SK-N-SH (cell line): Measurements from ENCODE around the gene HPN. TPM values are rescaled to one million over a fixed set of nuclear protein-coding genes. Genes with fewer than 3 reads are reported as not detected.

Experiments used
- CTCF ChIA-PET: fragments of 300-600, 350-600 bp; formaldehyde crosslinking; extraction: SDS; loops from one replicate; lab custom pipeline; 2021; lab: Yijun Ruan, JAX
- POLR2A ChIA-PET: fragments of 350-600 bp; sonication (Branson Sonifier 250); formaldehyde crosslinking; extraction: SDS; loops from one replicate; lab custom pipeline; 2020; ENCODE audit warnings: antibody characterized with exemption, inconsistent platforms; lab: Yijun Ruan, JAX
- DNase-seq: peaks from one replicate; pipeline ENCODE4 v3.0.0; 2012
- H2AFZ ChIP-seq: fragments of 200-600 bp; sonication (generic); 2 replicates; pipeline ENCODE4 v1.8.1; 2016; ENCODE audit warnings: antibody characterized with exemption, mild to moderate bottlenecking, low read depth
- H3F3A ChIP-seq: fragments of 200-600 bp; sonication (generic); replicated peaks from 2 replicates; pipeline ENCODE3; 2016; ENCODE audit warnings: antibody characterized with exemption, mild to moderate bottlenecking; ENCODE audit not compliant: insufficient read depth
- H3K27ac ChIP-seq, 2 experiments: fragments of 200-500 bp in 1 of 2; fragments of 200-600 bp in 1 of 2; sonication (Bioruptor generic) in 1 of 2; sonication (generic), shearing (Covaris generic) in 1 of 2; 2 replicates each; pipeline versions ENCODE4 v1.5.1 to v1.6.1; 2014 to 2016; ENCODE audit warnings: low read depth in 2 of 2, inconsistent platforms in 1 of 2, low read length in 1 of 2, mild to moderate bottlenecking in 1 of 2, mixed read lengths in 1 of 2
- H3K27me3 ChIP-seq: fragments of 200-600 bp; sonication (generic), shearing (Covaris generic); 2 replicates; pipeline ENCODE4 v1.6.1; 2016; ENCODE audit warnings: mixed run types; ENCODE audit not compliant: insufficient read depth
- H3K36me3 ChIP-seq, 2 experiments: fragments of 200-500 bp in 1 of 2; fragments of 200-600 bp in 1 of 2; sonication (Bioruptor generic) in 1 of 2; sonication (generic) in 1 of 2; replicated peaks in 1 of 2; 2 replicates each; pipeline versions ENCODE3 to v1.5.1; 2014 to 2016; ENCODE audit warnings: low read length in 1 of 2, mild to moderate bottlenecking in 1 of 2; ENCODE audit not compliant: insufficient read depth in 2 of 2, control insufficient read depth in 1 of 2
- H3K4me1 ChIP-seq, 2 experiments: fragments of 200-500 bp in 1 of 2; fragments of 200-600 bp in 1 of 2; sonication (Bioruptor generic) in 1 of 2; sonication (generic), shearing (Covaris generic) in 1 of 2; 2 replicates each; pipeline versions ENCODE4 v1.5.1 to v1.6.1; 2014 to 2016; ENCODE audit warnings: low read depth in 1 of 2, low read length in 1 of 2, mixed run types in 1 of 2; ENCODE audit not compliant: insufficient read depth in 2 of 2, control insufficient read depth in 1 of 2
- H3K4me2 ChIP-seq: fragments of 200-600 bp; sonication (generic), shearing (Covaris generic); 2 replicates; pipeline ENCODE4 v1.6.1; 2017; ENCODE audit warnings: mixed run types
- H3K4me3 ChIP-seq, 2 experiments: fragments of 200-500 bp in 1 of 2; fragments of 200-600 bp in 1 of 2; sonication (Bioruptor generic) in 1 of 2; sonication (generic), shearing (Covaris generic) in 1 of 2; 2 replicates each; pipeline versions ENCODE4 v1.5.1 to v1.8.1; 2014 to 2016; ENCODE audit warnings: low read depth in 2 of 2, inconsistent platforms in 1 of 2, low read length in 1 of 2, mild to moderate bottlenecking in 1 of 2, mixed read lengths in 1 of 2, moderate library complexity in 1 of 2
- H3K79me2 ChIP-seq: fragments of 200-600 bp; sonication (generic); 2 replicates; pipeline ENCODE4 v1.8.1; 2017; ENCODE audit warnings: mild to moderate bottlenecking; ENCODE audit not compliant: insufficient read depth
- H3K9ac ChIP-seq: fragments of 200-600 bp; sonication (generic); 2 replicates; pipeline ENCODE4 v1.6.1; 2017; ENCODE audit warnings: mixed run types
- H3K9me2 ChIP-seq: fragments of 200-600 bp; sonication (generic); 2 replicates; pipeline ENCODE4 v1.6.1; 2017; ENCODE audit warnings: mixed run types
- H3K9me3 ChIP-seq: fragments of 200-600 bp; sonication (generic); 2 replicates; pipeline ENCODE4 v1.6.1; 2017; ENCODE audit warnings: mixed run types, mild to moderate bottlenecking, moderate library complexity
- H4K20me1 ChIP-seq: fragments of 200-600 bp; sonication (generic); 2 replicates; pipeline ENCODE4 v1.6.1; 2017; ENCODE audit warnings: mild to moderate bottlenecking, mixed run types; ENCODE audit not compliant: insufficient read depth
- CHD2 ChIP-seq: fragments of 150-350 bp; IDR thresholded peaks from 2 replicates; pipeline ENCODE4 v1.6.1; 2018; ENCODE audit warnings: low read length; ENCODE audit not compliant: partially characterized antibody
- ELF1 ChIP-seq: IDR thresholded peaks from 2 replicates; pipeline ENCODE4 v1.4.0; 2012
- EP300 ChIP-seq, 2 experiments: IDR thresholded peaks; 2 replicates each; pipeline versions ENCODE4 v1.4.0 to v1.6.1; 2012; ENCODE audit warnings: borderline replicate concordance in 1 of 2, low read depth in 1 of 2, low read length in 1 of 2
- EZH2phosphoT487 ChIP-seq: fragments of 200-600 bp; sonication (generic); IDR thresholded peaks from 2 replicates; pipeline ENCODE4 v1.6.1; 2017; ENCODE audit warnings: low read depth, mixed run types, mild to moderate bottlenecking, antibody characterized with exemption, moderate library complexity, borderline replicate concordance
- FOSL2 ChIP-seq: IDR thresholded peaks from 2 replicates; pipeline ENCODE4 v1.4.0; 2012; ENCODE audit warnings: low read depth, mild to moderate bottlenecking, moderate library complexity, borderline replicate concordance
- FOXM1 ChIP-seq: IDR thresholded peaks from 2 replicates; pipeline ENCODE4 v1.4.0; 2012; ENCODE audit warnings: low read depth, mild to moderate bottlenecking
- GABPA ChIP-seq: IDR thresholded peaks from 2 replicates; pipeline ENCODE4 v1.4.0; 2012; ENCODE audit warnings: low read depth, mild to moderate bottlenecking
- GATA2 ChIP-seq: sonication (generic); formaldehyde crosslinking; IDR thresholded peaks from 2 replicates; pipeline ENCODE4 v1.5.0; 2020; ENCODE audit warnings: mild to moderate bottlenecking, missing genetic modification reagents
- IRF3 ChIP-seq: fragments of 150-350 bp; IDR thresholded peaks from 2 replicates; pipeline ENCODE4 v1.6.1; 2016; ENCODE audit warnings: mild to moderate bottlenecking, low read depth, low read length
- JUND ChIP-seq: IDR thresholded peaks from 2 replicates; pipeline ENCODE4 v1.4.0; 2012
- MAX ChIP-seq: IDR thresholded peaks from 2 replicates; pipeline ENCODE4 v1.4.0; 2012; ENCODE audit warnings: low read depth
- MXI1 ChIP-seq: IDR thresholded peaks from 2 replicates; pipeline ENCODE4 v1.6.1; 2012; ENCODE audit warnings: mild to moderate bottlenecking, low read depth, low read length, improper control_type of control experiment
- PBX3 ChIP-seq: IDR thresholded peaks from 2 replicates; pipeline ENCODE4; 2012
- RAD21 ChIP-seq: IDR thresholded peaks from 2 replicates; pipeline ENCODE4 v1.6.1; 2012; ENCODE audit warnings: mild to moderate bottlenecking, low read length
- REST ChIP-seq: IDR thresholded peaks from 2 replicates; pipeline ENCODE4 v1.6.1; 2012; ENCODE audit warnings: mild to moderate bottlenecking, low read depth, low read length, moderate library complexity
- RFX5 ChIP-seq: IDR thresholded peaks from 2 replicates; pipeline ENCODE4 v1.6.1; 2012; ENCODE audit warnings: mild to moderate bottlenecking, improper control_type of control experiment, low read length
- RXRA ChIP-seq: IDR thresholded peaks from 2 replicates; pipeline ENCODE4 v1.4.0; 2012; ENCODE audit warnings: low read depth, mild to moderate bottlenecking, borderline replicate concordance
- SIN3A ChIP-seq: IDR thresholded peaks from 2 replicates; pipeline ENCODE4 v1.6.1; 2012; ENCODE audit warnings: low read depth, mild to moderate bottlenecking, low read length, moderate library complexity, borderline replicate concordance
- SMC3 ChIP-seq: IDR thresholded peaks from 2 replicates; pipeline ENCODE4 v1.6.1; 2012; ENCODE audit warnings: low read depth, low read length, improper control_type of control experiment
- TAF1 ChIP-seq: IDR thresholded peaks from 2 replicates; pipeline ENCODE4 v1.6.1; 2012; ENCODE audit warnings: low read depth, mild to moderate bottlenecking, low read length, moderate library complexity, borderline replicate concordance
- USF2 ChIP-seq: fragments of 150-350 bp; IDR thresholded peaks from 2 replicates; pipeline ENCODE4 v1.6.1; 2017; ENCODE audit warnings: antibody characterized with exemption, low read length, low read depth, borderline replicate concordance
- YY1 ChIP-seq: IDR thresholded peaks from 2 replicates; pipeline ENCODE4 v1.4.0; 2012; ENCODE audit warnings: low read depth, mild to moderate bottlenecking
- ZBTB33 ChIP-seq: IDR thresholded peaks from 2 replicates; pipeline ENCODE4 v1.4.0; 2012; ENCODE audit warnings: low read depth, borderline replicate concordance
- WGBS: methylation state at CpG from one replicate; pipeline ENCODE4 v1.1.6; 2017; ENCODE audit warnings: low lambda C conversion rate; 5-methylcytosine and 5-hydroxymethylcytosine counted together
- polyA plus RNA-seq, 3 experiments: library from polyadenylated mRNA; depleted of rRNA; stranded (reverse); fragments of >200 nt; gene quantifications; 2 replicates each; pipeline ENCODE4 v1.2.3, GENCODE V29; 2012

The HPN gene
- polyA plus RNA-seq, 1 of the 3 experiments (the other 2 are of a cell fraction) = 0.05 TPM

- TF ChIP-seq SIN3A = no peak
- TF ChIP-seq RFX5 = no peak
- no peak for TF ChIP-seq RAD21
- TF ChIP-seq MXI1 = no peak
- TF ChIP-seq FOSL2 = no peak
- no peak for TF ChIP-seq EP300 (IDR thresholded peaks at IDR 0.05; ENCODE audit: borderline replicate concordance in 1 of 2, low read depth in 1 of 2, low read length in 1 of 2)
- no peak for TF ChIP-seq USF2
- TF ChIP-seq ELF1 = no peak
- TF ChIP-seq CHD2 = no peak
Measured at GRCh38 chr19:35068941-35069634, 27.6 kb downstream of the HPN start (continued).

GRCh38 chr19:35069696-35070095 is 28.2 kb downstream of the HPN start:
- no peak overlapping the region for H3K9ac ChIP-seq
- CTCF ChIA-PET = interaction anchor here (0.7 to 3.9 kb wide), 7 partner anchors 10 to 76 kb away, joined by 3 to 27 read pairs (median 11); partner anchors contain the start of genes FXYD7 and LGI4
- no peak overlapping the region for H3K4me3 ChIP-seq
- no peak overlapping the region for H3K27ac ChIP-seq
- no peaks in the 10 kb centered on the region for H3K9me3 ChIP-seq
- no peak for DNase-seq
- no peaks in the 10 kb centered on the region for H3K36me3 ChIP-seq
- H2AFZ ChIP-seq = no peak overlapping the region
- H3F3A ChIP-seq = no peaks in the 10 kb centered on the region
- H4K20me1 ChIP-seq = no peaks in the 10 kb centered on the region
- H3K79me2 ChIP-seq = no peaks in the 10 kb centered on the region
- no peaks in the 10 kb centered on the region for H3K9me2 ChIP-seq
- 79% methylated on average over 1 of the region's 1 CpG for WGBS
- POLR2A ChIA-PET = no interaction called here
- H3K27me3 ChIP-seq = no peaks in the 10 kb centered on the region
- H3K4me2 ChIP-seq = no peak overlapping the region
- H3K4me1 ChIP-seq = no peaks in the 10 kb centered on the region; a peak in 1 of 4 replicates
- TF ChIP-seq YY1 = no peak
- TF ChIP-seq TAF1 = no peak
- TF ChIP-seq REST = no peak
- TF ChIP-seq ZBTB33 = no peak
- TF ChIP-seq SMC3 = no peak
- TF ChIP-seq FOXM1 = no peak
- no peak for TF ChIP-seq IRF3
- no peak for TF ChIP-seq GATA2 (CRISPR knock-in tag)
- no peak for TF ChIP-seq JUND
- no peak for TF ChIP-seq EP300 (IDR thresholded peaks at IDR 0.05; ENCODE audit: borderline replicate concordance in 1 of 2, low read depth in 1 of 2, low read length in 1 of 2)
- no peak for TF ChIP-seq EZH2phosphoT487
- TF ChIP-seq MAX = no peak
- TF ChIP-seq GABPA = no peak
- no peak for TF ChIP-seq SIN3A
- no peak for TF ChIP-seq PBX3
- TF ChIP-seq RXRA = no peak
